ENCODE data around the gene FOXI1. TPM values are rescaled to one million over a fixed set of nuclear protein-coding genes. Genes with fewer than 3 reads are reported as not detected.

FOXI1 gene
- total and polyA plus RNA-seq, 2 donors (not counting 3 experiments of a cell fraction or from before 2014, with no cell fraction given), result not detected

- Histone ChIP-seq H3K4me3 (replicated peaks in 1 of 3; ENCODE audit: insufficient read depth in 1 of 3, low read depth in 1 of 3, low read length in 3 of 3) (no peak overlapping the region), H3K27me3 (ENCODE audit: control insufficient read depth in 2 of 2, insufficient read depth in 2 of 2, low read length in 2 of 2) (peaks cover 0 to 19% of the 10 kb centered on the region in 2 experiments), H3K9me3 (replicated peaks; ENCODE audit: control insufficient read depth, insufficient read depth, low read length) (no peaks in the 10 kb centered on the region), H3K36me3 (ENCODE audit: control insufficient read depth in 2 of 2, extremely low read depth in 1 of 2, insufficient read depth in 2 of 2, low read length in 2 of 2) (no peaks in the 10 kb centered on the region), H2AFZ (ENCODE audit: low read depth, low read length) (no peak overlapping the region), H3K9me1 (replicated peaks; ENCODE audit: control insufficient read depth, extremely low read depth, insufficient read depth, low read length) (no peaks in the 10 kb centered on the region), H3K27ac (ENCODE audit: insufficient read depth, low read depth, low read length) (no peak overlapping the region), H4K20me1 (replicated peaks; ENCODE audit: control insufficient read depth, extremely low read depth, insufficient read depth, low read length) (no peaks in the 10 kb centered on the region), H3K9ac (replicated peaks; ENCODE audit: extremely low read depth, insufficient read depth, low read length) (no peak overlapping the region), H3K4me2 (ENCODE audit: insufficient read depth, low read length) (no peak overlapping the region), H3K4me1 (ENCODE audit: control insufficient read depth, extremely low read depth, insufficient read depth, low read length) (no peaks in the 10 kb centered on the region), H3K79me2 (ENCODE audit: control insufficient read depth, insufficient read depth, low read length) (no peaks in the 10 kb centered on the region)
- POLR2A ChIA-PET, result no interaction called here
- dilution Hi-C loops (cut with MboI; ENCODE audit: extremely low pct_ligation_motif_present, low sequenced_read_pairs) (loop anchor here (25.0 kb wide), 1 partner anchor 105 kb away; no protein-coding TSS in a partner anchor), intact Hi-C loops (cut with micrococcal nuclease) (no loop called here)
- BruUV-seq (replicated peaks), result no TSS peak
- TF ChIP-seq GATA2 (IDR thresholded peaks at IDR 0.05; ENCODE audit: insufficient read depth, insufficient read length, low read depth, low read length), result no peak
- no peak for TF ChIP-seq FOS (IDR thresholded peaks at IDR 0.05; ENCODE audit: borderline replicate concordance, insufficient read depth, low read length)
- TF ChIP-seq MAX (IDR thresholded peaks at IDR 0.05; ENCODE audit: insufficient read depth, insufficient read length), result no peak
- TF ChIP-seq MYC (IDR thresholded peaks at IDR 0.05; ENCODE audit: low read depth, low read length), result no peak
- FAIRE-seq (no peak), DNase-seq (ENCODE audit: low read depth, low spot score) (no peak)
- CTCF ChIA-PET, result interaction anchor here (1.0 to 4.2 kb wide), 4 partner anchors 11 to 119 kb away, joined by 3 to 25 read pairs (median 4); no protein-coding TSS in a partner anchor
Observed at GRCh38 chr5:170082701-170083100, 23.0 kb upstream of the FOXI1 start.

- TF ChIP-seq MAX (IDR thresholded peaks at IDR 0.05; ENCODE audit: insufficient read depth, insufficient read length), result no peak
- TF ChIP-seq CTCF (IDR thresholded peaks at IDR 0.05; ENCODE audit: extremely low read depth in 1 of 2, insufficient read depth in 1 of 2, low read depth in 1 of 2, low read length in 2 of 2), result no peak
- no peak for TF ChIP-seq MYC (IDR thresholded peaks at IDR 0.05; ENCODE audit: low read depth, low read length)
- TF ChIP-seq GATA2 (IDR thresholded peaks at IDR 0.05; ENCODE audit: insufficient read depth, insufficient read length, low read depth, low read length), result no peak
- TF ChIP-seq POLR2A (IDR thresholded peaks at IDR 0.05; ENCODE audit: low read depth, low read length), result no peak
- TF ChIP-seq JUN (IDR thresholded peaks at IDR 0.05; ENCODE audit: borderline replicate concordance, insufficient read depth, insufficient read length, low read depth), result no peak
- no peak for TF ChIP-seq FOS (IDR thresholded peaks at IDR 0.05; ENCODE audit: borderline replicate concordance, insufficient read depth, low read length)
- H3K9me1 ChIP-seq (replicated peaks; ENCODE audit: control insufficient read depth, extremely low read depth, insufficient read depth, low read length), result no peaks in the 10 kb centered on the region
- dilution Hi-C loops (cut with MboI; ENCODE audit: extremely low pct_ligation_motif_present, low sequenced_read_pairs), result loop anchor here (25.0 kb wide), 1 partner anchor 100 kb away; no protein-coding TSS in a partner anchor
- no peak for FAIRE-seq
- H3K4me1 ChIP-seq (ENCODE audit: control insufficient read depth, extremely low read depth, insufficient read depth, low read length), result no peaks in the 10 kb centered on the region
- H3K9ac ChIP-seq (replicated peaks; ENCODE audit: extremely low read depth, insufficient read depth, low read length), result no peak overlapping the region
- no peak overlapping the region for H3K4me2 ChIP-seq (ENCODE audit: insufficient read depth, low read length)
- no peaks in the 10 kb centered on the region for H4K20me1 ChIP-seq (replicated peaks; ENCODE audit: control insufficient read depth, extremely low read depth, insufficient read depth, low read length)
- H3K36me3 ChIP-seq (ENCODE audit: control insufficient read depth in 2 of 2, extremely low read depth in 1 of 2, insufficient read depth in 2 of 2, low read length in 2 of 2), result no peaks in the 10 kb centered on the region
- ChIA-PET CTCF (interaction anchor here (1.5 kb wide), 1 partner anchor 16 kb away, joined by 5 read pairs; no protein-coding TSS in a partner anchor), POLR2A (no interaction called here)
- no TSS peak for BruUV-seq (replicated peaks)
- no peak overlapping the region for H3K4me3 ChIP-seq (replicated peaks in 1 of 3; ENCODE audit: insufficient read depth in 1 of 3, low read depth in 1 of 3, low read length in 3 of 3)
- peaks cover 3 to 28% of the 10 kb centered on the region in 2 experiments for H3K27me3 ChIP-seq (ENCODE audit: control insufficient read depth in 2 of 2, insufficient read depth in 2 of 2, low read length in 2 of 2)
- no peak for DNase-seq (ENCODE audit: low read depth, low spot score)
- no peaks in the 10 kb centered on the region for H3K9me3 ChIP-seq (replicated peaks; ENCODE audit: control insufficient read depth, insufficient read depth, low read length)
- no peaks in the 10 kb centered on the region for H3K79me2 ChIP-seq (ENCODE audit: control insufficient read depth, insufficient read depth, low read length)
- intact Hi-C loops (cut with micrococcal nuclease), result no loop called here
- H2AFZ ChIP-seq (ENCODE audit: low read depth, low read length), result no peak overlapping the region
- no peak overlapping the region for H3K27ac ChIP-seq (ENCODE audit: insufficient read depth, low read depth, low read length)
Observed at GRCh38 chr5:170087168-170087817, 18.4 kb upstream of the FOXI1 start.
